WTC11 (cell line): ENCODE results near the gene ZNF787. TPM values are rescaled to one million over a fixed set of nuclear protein-coding genes. Genes with fewer than 3 reads are reported as not detected.

Experiments
- ATAC-seq: fragments of 200-7000 bp; cut with Tn5 transposase; 2 replicates; pipeline ENCODE4 v1.10.0; 2021; ENCODE audit warnings: mild to moderate bottlenecking, moderate library complexity
- CTCF ChIA-PET: fragments of 300-600 bp; sonication (Branson Sonifier 250); formaldehyde crosslinking; loops from one replicate; lab custom pipeline; 2021; ENCODE audit warnings: antibody characterized with exemption; lab: Charles Lee
- POLR2A ChIA-PET: fragments of 350-600 bp; sonication (Branson Sonifier 250); formaldehyde crosslinking; loops from one replicate; lab custom pipeline; 2021; ENCODE audit warnings: antibody characterized with exemption; lab: Charles Lee
- DNase-seq: peaks from one replicate; pipeline ENCODE4 v3.0.0; 2021; ENCODE audit warnings: low spot score
- H3K27ac Mint-ChIP-seq: 2 replicates; pipeline ENCODE4 v1.8.0; 2021; ENCODE audit warnings: mixed read lengths
- H3K27me3 Mint-ChIP-seq: 2 replicates; pipeline ENCODE4 v1.8.0; 2021; ENCODE audit warnings: low read depth, mild to moderate bottlenecking, moderate library complexity, mixed read lengths
- H3K36me3 Mint-ChIP-seq: 2 replicates; pipeline ENCODE4 v1.8.0; 2021; ENCODE audit warnings: mixed read lengths
- H3K4me1 Mint-ChIP-seq: 2 replicates; pipeline ENCODE4 v1.8.0; 2022; ENCODE audit warnings: mixed read lengths
- H3K4me3 Mint-ChIP-seq: 2 replicates; pipeline ENCODE4 v1.8.0; 2021; ENCODE audit warnings: mild to moderate bottlenecking, moderate library complexity, mixed read lengths
- H3K9me3 Mint-ChIP-seq: 2 replicates; pipeline ENCODE4 v1.8.0; 2021; ENCODE audit warnings: mixed read lengths
- CBFB ChIP-seq: sonication (generic); formaldehyde crosslinking; IDR thresholded peaks from 2 replicates; pipeline ENCODE4 v1.8.1; 2022; ENCODE audit warnings: mild to moderate bottlenecking, low read depth, missing genetic modification reagents
- ETV6 ChIP-seq: sonication (generic); formaldehyde crosslinking; IDR thresholded peaks from 2 replicates; pipeline ENCODE4 v1.8.1; 2022; ENCODE audit warnings: mild to moderate bottlenecking, missing genetic modification reagents
- JAZF1 ChIP-seq: fragments of 250-450 bp; sonication (Bioruptor Pico); IDR thresholded peaks from 2 replicates; pipeline ENCODE4 v1.9.0; 2021; ENCODE audit warnings: moderate library complexity, mild to moderate bottlenecking, inconsistent platforms
- KAT7 ChIP-seq: sonication (generic); formaldehyde crosslinking; IDR thresholded peaks from 2 replicates; pipeline ENCODE4 v1.8.1; 2023; ENCODE audit warnings: missing genetic modification reagents, mild to moderate bottlenecking, borderline replicate concordance
- NR1H2 ChIP-seq: sonication (generic); formaldehyde crosslinking; IDR thresholded peaks from 2 replicates; pipeline ENCODE4 v1.9.0; 2021; ENCODE audit warnings: mild to moderate bottlenecking, moderate library complexity, missing genetic modification reagents
- TEAD4 ChIP-seq: sonication (generic); formaldehyde crosslinking; IDR thresholded peaks from 2 replicates; pipeline ENCODE4 v1.8.0; 2022; ENCODE audit warnings: mild to moderate bottlenecking, missing genetic modification reagents
- ZNF219 ChIP-seq: sonication (generic); formaldehyde crosslinking; IDR thresholded peaks from 2 replicates; pipeline ENCODE4 v1.8.0; 2023; ENCODE audit warnings: missing genetic modification reagents, mild to moderate bottlenecking, borderline replicate concordance
- ZNF317 ChIP-seq: sonication (generic); formaldehyde crosslinking; IDR thresholded peaks from 2 replicates; pipeline ENCODE4 v1.8.1; 2023; ENCODE audit warnings: low read depth, mild to moderate bottlenecking, moderate library complexity, missing genetic modification reagents, borderline replicate concordance
- total RNA-seq: library from RNA; stranded (reverse); gene quantifications from 3 replicates; pipeline ENCODE4 v1.2.3, GENCODE V29; 2021
- TF ChIP-seq, protein P1 (sequence below): sonication (generic); formaldehyde crosslinking; IDR thresholded peaks from 2 replicates; pipeline ENCODE4 v1.8.1; 2022; ENCODE audit warnings: low read depth, mild to moderate bottlenecking, moderate library complexity, missing genetic modification reagents, borderline replicate concordance
- TF ChIP-seq, protein P2 (sequence below): sonication (generic); formaldehyde crosslinking; IDR thresholded peaks from 2 replicates; pipeline ENCODE4 v1.8.1; 2022; ENCODE audit warnings: missing genetic modification reagents, borderline replicate concordance
- TF ChIP-seq, protein P3 (sequence below): sonication (generic); formaldehyde crosslinking; IDR thresholded peaks from 2 replicates; pipeline ENCODE4 v1.8.1; 2023; ENCODE audit warnings: mild to moderate bottlenecking, moderate library complexity, missing genetic modification reagents
- TF ChIP-seq, protein P4 (sequence below): sonication (generic); formaldehyde crosslinking; IDR thresholded peaks from 2 replicates; pipeline ENCODE4 v1.8.0; 2023; ENCODE audit warnings: mild to moderate bottlenecking, missing genetic modification reagents
- TF ChIP-seq, protein P5 (sequence below): sonication (generic); formaldehyde crosslinking; IDR thresholded peaks from 2 replicates; pipeline ENCODE4 v1.8.0; 2022; ENCODE audit warnings: mild to moderate bottlenecking, missing genetic modification reagents
- TF ChIP-seq, protein P6 (sequence below): fragments of 200-600 bp; IDR thresholded peaks from 2 replicates; pipeline ENCODE4 v1.8.0; 2022; ENCODE audit warnings: antibody characterized with exemption
- TF ChIP-seq, protein P7 (sequence below): sonication (generic); formaldehyde crosslinking; IDR thresholded peaks from 2 replicates; pipeline ENCODE4 v1.8.1; 2023; ENCODE audit warnings: mild to moderate bottlenecking, missing genetic modification reagents, moderate library complexity
- TF ChIP-seq, protein P8 (sequence below): fragments of 250-450 bp; sonication (Bioruptor Pico); IDR thresholded peaks from 2 replicates; pipeline ENCODE4 v1.9.0; 2021; ENCODE audit warnings: mild to moderate bottlenecking

Gene ZNF787
- total RNA-seq, 1 experiment from 2014 or later = 62.9 TPM

DNA sequence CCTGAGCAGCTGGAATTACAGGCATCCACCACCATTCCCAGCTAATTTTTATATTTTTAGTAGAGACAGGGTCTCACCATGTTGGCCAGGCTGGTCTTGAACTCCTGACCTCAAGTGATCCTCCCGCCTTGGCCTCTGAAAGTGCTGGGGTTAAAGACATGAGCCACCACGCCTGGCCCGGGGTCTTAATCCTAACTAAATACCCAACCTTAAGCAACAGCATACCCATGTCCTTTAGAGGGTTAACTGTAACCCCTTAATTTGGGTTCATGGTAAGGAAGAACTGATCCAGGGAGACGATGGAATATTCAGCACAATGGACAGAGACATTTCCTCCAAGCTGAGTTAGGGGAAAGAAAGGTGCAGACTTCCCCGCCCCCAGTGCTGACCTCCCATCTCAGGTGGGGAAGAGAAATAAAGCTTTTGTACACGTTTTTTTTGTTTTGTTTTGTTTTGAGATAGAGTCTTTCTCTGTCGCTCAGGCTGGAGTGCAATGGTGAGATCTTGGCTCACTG, 46.0 kb upstream of the ZNF787 start:
- Mint-ChIP-seq H3K4me3 (no peak overlapping the region), H3K9me3 (no peaks in the 10 kb centered on the region), H3K27me3 (peaks cover 2% of the 10 kb centered on the region; the same call in 1 of the 2 replicates), H3K36me3 (no peaks in the 10 kb centered on the region), H3K27ac (no peak overlapping the region), H3K4me1 (no peaks in the 10 kb centered on the region)
- TF ChIP-seq, protein P1, sequence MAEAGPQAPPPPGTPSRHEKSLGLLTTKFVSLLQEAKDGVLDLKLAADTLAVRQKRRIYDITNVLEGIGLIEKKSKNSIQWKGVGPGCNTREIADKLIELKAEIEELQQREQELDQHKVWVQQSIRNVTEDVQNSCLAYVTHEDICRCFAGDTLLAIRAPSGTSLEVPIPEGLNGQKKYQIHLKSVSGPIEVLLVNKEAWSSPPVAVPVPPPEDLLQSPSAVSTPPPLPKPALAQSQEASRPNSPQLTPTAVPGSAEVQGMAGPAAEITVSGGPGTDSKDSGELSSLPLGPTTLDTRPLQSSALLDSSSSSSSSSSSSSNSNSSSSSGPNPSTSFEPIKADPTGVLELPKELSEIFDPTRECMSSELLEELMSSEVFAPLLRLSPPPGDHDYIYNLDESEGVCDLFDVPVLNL (CRISPR knock-in tag) = no peak
- peak; percentile 59; the same call in 1 of the 2 replicates for TF ChIP-seq ZNF317 (CRISPR knock-in tag)
- TF ChIP-seq, protein P2, sequence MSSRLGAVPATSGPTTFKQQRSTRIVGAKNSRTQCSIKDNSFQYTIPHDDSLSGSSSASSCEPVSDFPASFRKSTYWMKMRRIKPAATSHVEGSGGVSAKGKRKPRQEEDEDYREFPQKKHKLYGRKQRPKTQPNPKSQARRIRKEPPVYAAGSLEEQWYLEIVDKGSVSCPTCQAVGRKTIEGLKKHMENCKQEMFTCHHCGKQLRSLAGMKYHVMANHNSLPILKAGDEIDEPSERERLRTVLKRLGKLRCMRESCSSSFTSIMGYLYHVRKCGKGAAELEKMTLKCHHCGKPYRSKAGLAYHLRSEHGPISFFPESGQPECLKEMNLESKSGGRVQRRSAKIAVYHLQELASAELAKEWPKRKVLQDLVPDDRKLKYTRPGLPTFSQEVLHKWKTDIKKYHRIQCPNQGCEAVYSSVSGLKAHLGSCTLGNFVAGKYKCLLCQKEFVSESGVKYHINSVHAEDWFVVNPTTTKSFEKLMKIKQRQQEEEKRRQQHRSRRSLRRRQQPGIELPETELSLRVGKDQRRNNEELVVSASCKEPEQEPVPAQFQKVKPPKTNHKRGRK (CRISPR knock-in tag) = no peak
- TF ChIP-seq, protein P3, sequence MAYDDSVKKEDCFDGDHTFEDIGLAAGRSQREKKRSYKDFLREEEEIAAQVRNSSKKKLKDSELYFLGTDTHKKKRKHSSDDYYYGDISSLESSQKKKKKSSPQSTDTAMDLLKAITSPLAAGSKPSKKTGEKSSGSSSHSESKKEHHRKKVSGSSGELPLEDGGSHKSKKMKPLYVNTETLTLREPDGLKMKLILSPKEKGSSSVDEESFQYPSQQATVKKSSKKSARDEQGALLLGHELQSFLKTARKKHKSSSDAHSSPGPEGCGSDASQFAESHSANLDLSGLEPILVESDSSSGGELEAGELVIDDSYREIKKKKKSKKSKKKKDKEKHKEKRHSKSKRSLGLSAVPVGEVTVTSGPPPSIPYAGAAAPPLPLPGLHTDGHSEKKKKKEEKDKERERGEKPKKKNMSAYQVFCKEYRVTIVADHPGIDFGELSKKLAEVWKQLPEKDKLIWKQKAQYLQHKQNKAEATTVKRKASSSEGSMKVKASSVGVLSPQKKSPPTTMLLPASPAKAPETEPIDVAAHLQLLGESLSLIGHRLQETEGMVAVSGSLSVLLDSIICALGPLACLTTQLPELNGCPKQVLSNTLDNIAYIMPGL (CRISPR knock-in tag) = no peak
- POLR2A ChIA-PET = no interaction called here
- ATAC-seq (peak; percentile 43), DNase-seq (no peak)
- CTCF ChIA-PET = interaction anchor here (1.2 to 3.6 kb wide), 3 partner anchors 12 to 142 kb away, joined by 3 to 30 read pairs (median 4); no protein-coding TSS in a partner anchor

DNA sequence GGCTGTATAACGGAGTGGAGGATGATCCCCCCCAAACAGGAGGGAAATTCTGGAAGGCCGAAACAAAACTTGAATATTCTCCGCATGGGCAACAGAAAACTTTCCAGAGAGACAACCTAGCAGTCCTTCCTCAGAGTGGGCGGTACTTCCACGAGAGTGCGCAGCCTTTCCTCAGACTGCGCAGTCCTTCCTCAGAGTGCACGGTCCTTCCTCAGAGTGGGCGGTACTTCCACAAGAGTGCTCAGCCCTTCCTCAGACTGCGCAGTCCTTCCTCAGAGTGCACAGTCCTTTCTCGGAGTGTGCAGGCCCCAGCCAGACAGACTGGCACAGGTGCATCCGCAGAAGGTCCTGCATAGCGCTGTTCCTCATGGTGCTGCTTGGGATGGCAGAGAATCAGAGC, 42.0 kb upstream of the ZNF787 start:
- POLR2A ChIA-PET = no interaction called here
- no peaks in the 10 kb centered on the region for H3K9me3 Mint-ChIP-seq

More for the DNA sequence above, 42.0 kb upstream of the ZNF787 start:
- Mint-ChIP-seq H3K27me3 (peaks cover 2% of the 10 kb centered on the region; the same call in 1 of the 2 replicates), H3K27ac (no peak overlapping the region), H3K36me3 (peaks cover 11% of the 10 kb centered on the region), H3K4me1 (no peaks in the 10 kb centered on the region), H3K4me3 (no peak overlapping the region)
- TF ChIP-seq, protein P4, sequence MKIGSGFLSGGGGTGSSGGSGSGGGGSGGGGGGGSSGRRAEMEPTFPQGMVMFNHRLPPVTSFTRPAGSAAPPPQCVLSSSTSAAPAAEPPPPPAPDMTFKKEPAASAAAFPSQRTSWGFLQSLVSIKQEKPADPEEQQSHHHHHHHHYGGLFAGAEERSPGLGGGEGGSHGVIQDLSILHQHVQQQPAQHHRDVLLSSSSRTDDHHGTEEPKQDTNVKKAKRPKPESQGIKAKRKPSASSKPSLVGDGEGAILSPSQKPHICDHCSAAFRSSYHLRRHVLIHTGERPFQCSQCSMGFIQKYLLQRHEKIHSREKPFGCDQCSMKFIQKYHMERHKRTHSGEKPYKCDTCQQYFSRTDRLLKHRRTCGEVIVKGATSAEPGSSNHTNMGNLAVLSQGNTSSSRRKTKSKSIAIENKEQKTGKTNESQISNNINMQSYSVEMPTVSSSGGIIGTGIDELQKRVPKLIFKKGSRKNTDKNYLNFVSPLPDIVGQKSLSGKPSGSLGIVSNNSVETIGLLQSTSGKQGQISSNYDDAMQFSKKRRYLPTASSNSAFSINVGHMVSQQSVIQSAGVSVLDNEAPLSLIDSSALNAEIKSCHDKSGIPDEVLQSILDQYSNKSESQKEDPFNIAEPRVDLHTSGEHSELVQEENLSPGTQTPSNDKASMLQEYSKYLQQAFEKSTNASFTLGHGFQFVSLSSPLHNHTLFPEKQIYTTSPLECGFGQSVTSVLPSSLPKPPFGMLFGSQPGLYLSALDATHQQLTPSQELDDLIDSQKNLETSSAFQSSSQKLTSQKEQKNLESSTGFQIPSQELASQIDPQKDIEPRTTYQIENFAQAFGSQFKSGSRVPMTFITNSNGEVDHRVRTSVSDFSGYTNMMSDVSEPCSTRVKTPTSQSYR = no peak
- no peak for TF ChIP-seq CBFB (CRISPR knock-in tag)
- TF ChIP-seq ZNF219 (CRISPR knock-in tag) = no peak
- TF ChIP-seq, protein P5, sequence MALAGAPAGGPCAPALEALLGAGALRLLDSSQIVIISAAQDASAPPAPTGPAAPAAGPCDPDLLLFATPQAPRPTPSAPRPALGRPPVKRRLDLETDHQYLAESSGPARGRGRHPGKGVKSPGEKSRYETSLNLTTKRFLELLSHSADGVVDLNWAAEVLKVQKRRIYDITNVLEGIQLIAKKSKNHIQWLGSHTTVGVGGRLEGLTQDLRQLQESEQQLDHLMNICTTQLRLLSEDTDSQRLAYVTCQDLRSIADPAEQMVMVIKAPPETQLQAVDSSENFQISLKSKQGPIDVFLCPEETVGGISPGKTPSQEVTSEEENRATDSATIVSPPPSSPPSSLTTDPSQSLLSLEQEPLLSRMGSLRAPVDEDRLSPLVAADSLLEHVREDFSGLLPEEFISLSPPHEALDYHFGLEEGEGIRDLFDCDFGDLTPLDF (CRISPR knock-in tag) = no peak
- TF ChIP-seq, protein P6, sequence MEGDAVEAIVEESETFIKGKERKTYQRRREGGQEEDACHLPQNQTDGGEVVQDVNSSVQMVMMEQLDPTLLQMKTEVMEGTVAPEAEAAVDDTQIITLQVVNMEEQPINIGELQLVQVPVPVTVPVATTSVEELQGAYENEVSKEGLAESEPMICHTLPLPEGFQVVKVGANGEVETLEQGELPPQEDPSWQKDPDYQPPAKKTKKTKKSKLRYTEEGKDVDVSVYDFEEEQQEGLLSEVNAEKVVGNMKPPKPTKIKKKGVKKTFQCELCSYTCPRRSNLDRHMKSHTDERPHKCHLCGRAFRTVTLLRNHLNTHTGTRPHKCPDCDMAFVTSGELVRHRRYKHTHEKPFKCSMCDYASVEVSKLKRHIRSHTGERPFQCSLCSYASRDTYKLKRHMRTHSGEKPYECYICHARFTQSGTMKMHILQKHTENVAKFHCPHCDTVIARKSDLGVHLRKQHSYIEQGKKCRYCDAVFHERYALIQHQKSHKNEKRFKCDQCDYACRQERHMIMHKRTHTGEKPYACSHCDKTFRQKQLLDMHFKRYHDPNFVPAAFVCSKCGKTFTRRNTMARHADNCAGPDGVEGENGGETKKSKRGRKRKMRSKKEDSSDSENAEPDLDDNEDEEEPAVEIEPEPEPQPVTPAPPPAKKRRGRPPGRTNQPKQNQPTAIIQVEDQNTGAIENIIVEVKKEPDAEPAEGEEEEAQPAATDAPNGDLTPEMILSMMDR = no peak
- TF ChIP-seq ETV6 = no peak
- no peak for TF ChIP-seq TEAD4 (CRISPR knock-in tag)
- TF ChIP-seq JAZF1 (CRISPR knock-in tag) = no peak
- TF ChIP-seq, protein P7, sequence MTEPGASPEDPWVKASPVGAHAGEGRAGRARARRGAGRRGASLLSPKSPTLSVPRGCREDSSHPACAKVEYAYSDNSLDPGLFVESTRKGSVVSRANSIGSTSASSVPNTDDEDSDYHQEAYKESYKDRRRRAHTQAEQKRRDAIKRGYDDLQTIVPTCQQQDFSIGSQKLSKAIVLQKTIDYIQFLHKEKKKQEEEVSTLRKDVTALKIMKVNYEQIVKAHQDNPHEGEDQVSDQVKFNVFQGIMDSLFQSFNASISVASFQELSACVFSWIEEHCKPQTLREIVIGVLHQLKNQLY = no peak
- TF ChIP-seq KAT7 = no peak
- no peak for TF ChIP-seq NR1H2
- TF ChIP-seq, protein P8, sequence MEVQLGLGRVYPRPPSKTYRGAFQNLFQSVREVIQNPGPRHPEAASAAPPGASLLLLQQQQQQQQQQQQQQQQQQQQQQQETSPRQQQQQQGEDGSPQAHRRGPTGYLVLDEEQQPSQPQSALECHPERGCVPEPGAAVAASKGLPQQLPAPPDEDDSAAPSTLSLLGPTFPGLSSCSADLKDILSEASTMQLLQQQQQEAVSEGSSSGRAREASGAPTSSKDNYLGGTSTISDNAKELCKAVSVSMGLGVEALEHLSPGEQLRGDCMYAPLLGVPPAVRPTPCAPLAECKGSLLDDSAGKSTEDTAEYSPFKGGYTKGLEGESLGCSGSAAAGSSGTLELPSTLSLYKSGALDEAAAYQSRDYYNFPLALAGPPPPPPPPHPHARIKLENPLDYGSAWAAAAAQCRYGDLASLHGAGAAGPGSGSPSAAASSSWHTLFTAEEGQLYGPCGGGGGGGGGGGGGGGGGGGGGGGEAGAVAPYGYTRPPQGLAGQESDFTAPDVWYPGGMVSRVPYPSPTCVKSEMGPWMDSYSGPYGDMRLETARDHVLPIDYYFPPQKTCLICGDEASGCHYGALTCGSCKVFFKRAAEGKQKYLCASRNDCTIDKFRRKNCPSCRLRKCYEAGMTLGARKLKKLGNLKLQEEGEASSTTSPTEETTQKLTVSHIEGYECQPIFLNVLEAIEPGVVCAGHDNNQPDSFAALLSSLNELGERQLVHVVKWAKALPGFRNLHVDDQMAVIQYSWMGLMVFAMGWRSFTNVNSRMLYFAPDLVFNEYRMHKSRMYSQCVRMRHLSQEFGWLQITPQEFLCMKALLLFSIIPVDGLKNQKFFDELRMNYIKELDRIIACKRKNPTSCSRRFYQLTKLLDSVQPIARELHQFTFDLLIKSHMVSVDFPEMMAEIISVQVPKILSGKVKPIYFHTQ (CRISPR knock-in tag) = no peak
- ATAC-seq = no peak
- no peak for DNase-seq
- CTCF ChIA-PET = interaction anchor here (1.3 kb wide), 1 partner anchor 9 kb away, joined by 4 read pairs; no protein-coding TSS in a partner anchor
